Stimulated activated CD4-positive, alpha-beta T cell treated with anti-CD3 and anti-CD28 coated beads, Interleukin-12 subunit alpha, Interleukin-12 subunit beta, amount 100 ng/mL, for 24 hours (primary cell): ENCODE data around the gene HAT1.
"Not testable (repeated sequence)": the region's sequence is repeated elsewhere in the genome, so short reads cannot be mapped to it uniquely, and the experiment has no call there.

ENCODE experiments used
- DNase-seq, 2 experiments: peaks; one replicate each; pipeline ENCODE4 v3.0.0-alpha.2; 2020; ENCODE audit warnings: low read depth in 2 of 2

HAT1 gene

GRCh38 chr2:171922230-171923022 is at the start of gene HAT1:
HAT1 (plus strand) TSS chr2:171922461; CDS start chr2:171922501, 40 bp downstream.
- DNase-seq: peak; percentile 96 to 97

- no peak for DNase-seq
Measured at GRCh38 chr2:171874517-171874916, 47.7 kb upstream of the HAT1 start.

GRCh38 chr2:171874963-171875362 is 47.3 kb upstream of the HAT1 start:
- no peak for DNase-seq

- no peak for DNase-seq
Measured at GRCh38 chr2:171878481-171878993, 43.7 kb upstream of the HAT1 start.

GRCh38 chr2:171879865-171880264 is 42.4 kb upstream of the HAT1 start:
- no peak for DNase-seq

- no peak for DNase-seq
Measured at GRCh38 chr2:171880774-171881173, 41.5 kb upstream of the HAT1 start.

- no peak for DNase-seq
Measured at GRCh38 chr2:171882089-171882769, 40.0 kb upstream of the HAT1 start.

- no peak for DNase-seq
Measured at GRCh38 chr2:171883275-171883893, 38.9 kb upstream of the HAT1 start.

GRCh38 chr2:171889333-171889732 is 32.9 kb upstream of the HAT1 start:
- DNase-seq: no peak

GRCh38 chr2:171889808-171890207 is 32.5 kb upstream of the HAT1 start:
- no peak for DNase-seq

GRCh38 chr2:171893196-171893823 is 29.0 kb upstream of the HAT1 start:
- no peak for DNase-seq

GRCh38 chr2:171893824-171894611 is 28.2 kb upstream of the HAT1 start, which contains the start of gene SLC25A12:
SLC25A12 (minus strand) TSS chr2:171894244; CDS start chr2:171894214, 30 bp downstream.
- DNase-seq: peak; percentile 58 to 69

- DNase-seq: no peak
Measured at GRCh38 chr2:171894612-171894947, 27.7 kb upstream of the HAT1 start.

GRCh38 chr2:171895786-171896185 is 26.5 kb upstream of the HAT1 start:
- DNase-seq: no peak

- DNase-seq: not testable (repeated sequence)
Measured at GRCh38 chr2:171899623-171900282, 22.5 kb upstream of the HAT1 start.

GRCh38 chr2:171902840-171903420 is 19.3 kb upstream of the HAT1 start:
- DNase-seq: no peak

- DNase-seq: no peak
Measured at GRCh38 chr2:171908235-171908634, 14.0 kb upstream of the HAT1 start.

GRCh38 chr2:171909266-171909665 is 13.0 kb upstream of the HAT1 start:
- no peak for DNase-seq

- DNase-seq: no peak
Measured at GRCh38 chr2:171910494-171910893, 11.8 kb upstream of the HAT1 start.

- no peak for DNase-seq
Measured at GRCh38 chr2:171913517-171913916, 8.7 kb upstream of the HAT1 start.
